ENCODE data around the gene PPP2R5C.

DNA sequence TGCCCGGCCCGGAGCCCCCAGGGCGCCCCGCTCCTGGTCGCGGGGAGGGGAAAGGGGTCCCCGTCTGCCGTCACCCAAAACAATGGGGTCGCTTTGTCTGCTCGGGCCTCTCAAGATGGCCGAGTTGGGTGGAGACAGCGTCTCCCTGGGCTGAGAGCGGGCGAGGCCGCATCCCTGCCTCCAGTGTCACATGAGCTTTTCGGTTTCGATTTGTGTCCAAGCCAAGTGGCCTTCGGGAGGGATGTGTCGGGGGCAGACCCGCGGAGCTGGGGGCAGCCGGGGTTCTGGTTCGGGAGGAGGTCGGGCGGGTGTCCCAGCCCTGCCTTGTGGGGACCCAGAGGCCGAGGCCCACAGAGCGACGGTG is 203.7 kb downstream of the PPP2R5C start:
- TF ChIP-seq, protein P1, sequence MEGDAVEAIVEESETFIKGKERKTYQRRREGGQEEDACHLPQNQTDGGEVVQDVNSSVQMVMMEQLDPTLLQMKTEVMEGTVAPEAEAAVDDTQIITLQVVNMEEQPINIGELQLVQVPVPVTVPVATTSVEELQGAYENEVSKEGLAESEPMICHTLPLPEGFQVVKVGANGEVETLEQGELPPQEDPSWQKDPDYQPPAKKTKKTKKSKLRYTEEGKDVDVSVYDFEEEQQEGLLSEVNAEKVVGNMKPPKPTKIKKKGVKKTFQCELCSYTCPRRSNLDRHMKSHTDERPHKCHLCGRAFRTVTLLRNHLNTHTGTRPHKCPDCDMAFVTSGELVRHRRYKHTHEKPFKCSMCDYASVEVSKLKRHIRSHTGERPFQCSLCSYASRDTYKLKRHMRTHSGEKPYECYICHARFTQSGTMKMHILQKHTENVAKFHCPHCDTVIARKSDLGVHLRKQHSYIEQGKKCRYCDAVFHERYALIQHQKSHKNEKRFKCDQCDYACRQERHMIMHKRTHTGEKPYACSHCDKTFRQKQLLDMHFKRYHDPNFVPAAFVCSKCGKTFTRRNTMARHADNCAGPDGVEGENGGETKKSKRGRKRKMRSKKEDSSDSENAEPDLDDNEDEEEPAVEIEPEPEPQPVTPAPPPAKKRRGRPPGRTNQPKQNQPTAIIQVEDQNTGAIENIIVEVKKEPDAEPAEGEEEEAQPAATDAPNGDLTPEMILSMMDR (IDR thresholded peaks at IDR 0.05) = no peak
- TF ChIP-seq POLR2A (IDR thresholded peaks at IDR 0.05) = no peak

Measured in testis (tissue), 2 donors.